NOMO-1 (cell line): ENCODE results near the gene KIF25.

ENCODE experiments used
- DNase-seq, 2 experiments: peaks; one replicate each; lab custom pipeline; 2025; ENCODE audit not compliant: unreplicated experiment in 2 of 2; lab: John Stamatoyannopoulos, UW

KIF25 gene

GRCh38 chr6:168047841-168048723 is 50.6 kb downstream of the KIF25 start:
- no peak for DNase-seq

- no peak for DNase-seq
These were observed 51.2 kb downstream of the KIF25 start for GRCh38 chr6:168048724-168049025.

DNA sequence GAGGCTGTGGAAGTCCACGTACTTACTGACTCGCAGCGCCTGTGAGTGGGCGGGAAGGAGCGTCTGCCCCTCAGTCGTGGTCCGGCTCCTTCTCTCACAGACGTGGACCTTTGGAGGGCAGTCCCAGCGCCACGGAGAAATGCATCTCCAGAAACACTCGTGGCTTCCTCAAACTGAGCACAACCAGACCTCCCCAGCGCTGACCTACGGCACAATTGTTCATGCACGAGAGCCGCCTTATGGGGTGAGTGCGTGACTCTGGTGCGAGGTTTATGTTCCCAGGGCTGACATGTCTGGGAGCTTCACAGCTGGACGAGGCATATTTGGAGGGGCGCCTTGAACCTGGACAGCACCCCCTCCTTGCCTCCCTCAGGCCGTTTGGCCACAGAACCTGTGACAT is 51.8 kb downstream of the KIF25 start:
- no peak for DNase-seq

DNA sequence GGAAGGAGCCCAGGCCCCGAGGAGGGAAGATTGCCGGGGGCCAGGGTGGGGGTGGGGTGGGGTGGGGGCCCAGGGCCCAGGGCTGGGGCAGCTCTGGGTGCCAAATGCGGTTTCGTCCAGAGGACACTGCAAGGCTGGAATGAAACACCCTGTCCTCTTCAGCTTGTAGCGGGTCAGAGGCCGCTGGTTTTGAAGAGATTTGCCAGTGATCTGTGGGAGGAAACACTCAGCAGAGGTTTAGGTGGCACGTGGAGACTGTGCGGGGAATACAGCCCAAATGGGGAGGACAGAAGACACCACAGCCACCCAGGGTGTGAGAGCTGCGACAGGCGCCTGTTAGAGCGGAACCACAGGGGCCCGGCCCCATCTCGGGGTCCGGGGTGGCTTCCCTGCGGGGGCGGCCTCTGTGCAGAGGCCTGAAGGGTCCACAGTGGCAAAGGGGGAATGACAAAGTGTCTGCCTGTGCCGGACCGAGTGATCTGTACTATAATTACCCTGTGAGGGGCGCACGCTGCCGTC is 52.3 kb downstream of the KIF25 start:
- no peak for DNase-seq

DNA sequence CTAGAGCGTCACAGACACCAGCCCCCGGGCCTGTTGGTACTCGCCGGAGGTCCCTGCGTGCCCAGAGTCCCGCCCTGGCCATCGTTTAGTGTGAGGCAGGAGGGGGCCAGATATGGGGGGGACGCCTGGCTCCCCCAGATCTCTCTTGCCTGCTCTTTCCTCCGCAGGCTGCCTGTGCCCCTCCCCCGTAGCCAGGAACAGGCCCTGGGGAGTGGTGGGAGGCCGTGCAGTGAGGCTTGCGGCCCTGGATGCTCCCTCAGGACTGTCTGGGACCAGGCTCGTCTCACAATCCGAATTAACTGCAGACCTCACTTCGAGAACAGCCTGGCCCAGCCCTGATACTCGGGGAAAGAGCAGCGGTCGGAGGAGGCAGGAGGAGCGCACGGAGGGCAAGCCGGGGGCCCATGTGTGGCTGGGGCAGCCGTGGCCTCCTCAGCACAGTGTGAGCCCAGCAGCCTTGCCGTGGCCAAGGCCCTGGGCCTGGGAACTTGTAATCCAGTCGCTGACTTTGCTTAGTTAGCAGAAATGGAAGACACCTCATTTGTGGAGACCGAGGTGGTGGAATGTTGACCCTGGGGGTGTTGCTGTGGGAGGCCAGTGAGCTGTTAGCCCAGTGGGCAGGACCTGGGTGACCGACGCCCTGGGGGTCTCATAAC is 52.9 kb downstream of the KIF25 start:
- no peak for DNase-seq

DNA sequence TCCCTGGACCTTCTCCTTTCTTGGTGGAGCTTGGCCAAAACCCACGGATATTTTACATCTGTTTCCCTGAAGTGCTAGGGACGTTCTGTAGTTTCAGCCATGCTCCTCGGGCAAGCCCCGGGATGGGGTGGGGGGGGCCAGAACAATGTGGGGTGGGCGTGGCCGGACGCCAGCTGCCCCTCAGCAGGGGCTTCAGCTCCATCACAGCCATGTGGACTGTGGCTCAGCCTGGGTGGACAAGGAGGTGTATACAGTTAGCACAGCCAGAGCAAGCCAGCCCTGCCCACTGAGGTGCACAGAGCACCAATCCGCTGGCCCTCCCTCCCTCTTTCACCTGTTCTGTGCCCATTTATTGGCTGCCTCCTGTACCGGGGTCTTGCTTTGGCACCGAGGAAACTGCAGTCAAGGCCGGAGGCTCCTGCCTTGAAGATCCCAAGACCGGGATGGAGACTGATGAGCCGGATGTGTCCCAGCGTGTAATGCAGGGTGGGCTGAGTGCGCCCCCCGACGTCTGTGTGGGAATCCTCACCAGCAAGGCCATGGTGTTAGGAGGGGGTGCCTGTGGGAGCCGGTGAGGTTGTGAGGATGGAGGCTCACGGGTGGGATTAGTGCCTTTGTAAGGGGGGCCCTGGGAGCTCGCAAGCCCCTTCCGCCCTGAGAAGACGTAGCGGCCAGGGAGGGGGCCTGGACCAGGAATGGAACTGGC is 53.6 kb downstream of the KIF25 start:
- DNase-seq = no peak

- no peak for DNase-seq
These were observed 54.2 kb downstream of the KIF25 start for GRCh38 chr6:168051648-168052047.

DNA sequence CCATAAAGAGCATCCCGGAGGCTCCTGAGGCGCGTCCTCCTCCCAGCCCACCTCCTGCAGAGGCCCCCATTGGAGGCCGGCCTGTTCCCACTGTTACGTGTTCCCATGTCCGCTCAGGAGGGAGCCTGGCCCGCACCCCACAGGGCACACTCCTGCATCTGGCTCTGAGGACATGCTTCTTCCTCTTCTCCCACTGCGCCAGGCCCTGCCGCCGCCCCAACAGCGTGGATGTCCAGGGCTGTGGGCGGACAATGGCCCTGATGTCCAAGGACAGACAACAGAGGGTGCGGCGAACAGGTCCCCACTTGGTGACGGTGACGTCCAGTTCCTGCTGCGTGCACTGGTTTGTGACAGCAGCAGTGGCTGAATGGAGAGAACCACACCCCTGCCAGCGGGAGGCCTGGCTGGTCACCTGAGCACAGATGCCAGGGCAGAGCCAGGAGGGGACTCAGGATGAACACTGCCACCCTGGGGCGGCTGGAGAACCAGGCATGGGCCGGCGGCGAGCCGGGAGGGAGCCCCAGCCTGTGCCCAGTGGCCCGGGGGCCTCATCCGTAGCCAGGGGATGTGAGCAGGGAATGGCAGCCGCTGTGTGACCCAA is 54.9 kb downstream of the KIF25 start:
- no peak for DNase-seq

DNA sequence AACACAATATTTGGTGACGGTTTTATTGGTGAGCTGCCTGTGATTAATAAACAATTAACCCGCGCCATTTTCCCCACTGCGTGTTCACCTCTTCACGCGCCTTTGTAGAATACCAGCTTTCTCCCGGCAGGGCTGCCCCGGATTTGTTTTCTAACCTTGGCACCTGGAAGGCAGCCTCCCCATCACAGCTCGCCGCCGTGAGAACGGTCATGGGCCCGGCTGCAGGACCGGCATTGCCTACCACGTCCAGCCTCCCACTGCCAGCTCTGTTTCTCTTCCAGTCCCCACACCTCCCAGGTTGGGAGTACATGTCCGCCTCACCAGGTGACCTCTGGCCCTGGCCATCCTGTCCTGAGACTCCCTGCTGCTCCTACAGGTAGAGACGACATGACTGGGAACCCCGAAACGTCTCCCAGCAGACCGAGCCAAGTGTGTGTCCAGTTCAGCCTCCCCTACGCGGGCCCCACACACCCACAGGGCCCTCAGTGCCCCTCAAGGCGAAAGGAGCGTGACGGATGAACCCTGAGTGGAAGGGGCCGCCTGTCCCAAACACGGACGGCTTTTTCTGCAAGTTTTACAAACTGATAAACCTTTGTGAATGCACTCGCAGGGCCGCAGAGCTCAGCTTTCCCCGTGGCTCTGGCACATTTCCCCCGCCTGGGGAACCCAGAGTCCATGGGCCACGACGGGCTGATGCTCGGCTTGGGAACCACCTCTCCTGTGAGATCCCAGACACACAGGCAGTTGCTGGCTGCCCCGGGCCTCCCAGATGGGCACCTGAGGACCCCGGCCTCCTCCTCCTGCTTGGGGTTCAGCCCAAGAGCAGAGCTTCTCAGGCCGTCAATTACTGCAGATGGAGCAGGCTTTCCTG is 55.9 kb downstream of the KIF25 start:
- DNase-seq = no peak

- DNase-seq = no peak
These were observed 56.5 kb downstream of the KIF25 start for GRCh38 chr6:168053957-168054471.

DNA sequence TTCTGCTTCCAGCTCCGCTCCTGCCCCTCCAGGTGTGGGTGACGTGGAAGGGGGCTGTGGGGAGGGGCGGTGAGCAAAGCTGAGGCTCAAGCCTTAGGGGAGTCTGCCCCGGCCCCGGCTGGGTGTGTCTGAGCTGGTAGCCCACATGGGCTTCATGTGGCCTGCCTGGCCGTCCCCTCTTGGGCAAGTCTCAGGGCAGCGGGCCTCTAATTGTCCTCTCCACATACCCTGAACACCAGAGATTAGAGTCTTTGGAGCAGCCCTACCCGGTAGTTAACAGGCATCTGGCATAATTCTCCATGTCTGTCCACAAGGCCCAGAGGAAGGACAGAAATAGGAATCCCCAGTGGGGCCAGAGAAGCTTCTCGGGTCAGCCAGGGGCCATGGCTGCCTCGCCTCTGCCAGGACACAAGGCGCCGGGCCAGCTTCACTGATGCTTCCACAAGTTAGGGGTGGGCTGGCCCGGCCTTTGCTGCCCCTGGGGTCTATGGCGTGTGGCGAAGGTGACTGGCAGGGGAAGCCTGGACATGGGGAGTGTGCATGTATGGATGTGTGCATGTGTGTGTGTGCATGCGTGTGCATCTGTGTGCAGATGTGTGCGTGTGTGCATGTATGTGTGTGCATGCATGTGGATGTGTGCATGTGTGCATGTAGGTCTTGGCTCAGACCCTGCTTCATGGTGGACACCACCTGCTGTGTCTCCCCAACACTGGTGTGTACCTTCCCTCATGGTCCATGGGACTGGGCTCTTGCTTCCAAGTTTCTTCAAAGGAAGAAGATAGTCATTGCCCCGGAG is 57.5 kb downstream of the KIF25 start:
- no peak for DNase-seq

GRCh38 chr6:168055696-168056489 is 58.4 kb downstream of the KIF25 start:
- DNase-seq = no peak

DNA sequence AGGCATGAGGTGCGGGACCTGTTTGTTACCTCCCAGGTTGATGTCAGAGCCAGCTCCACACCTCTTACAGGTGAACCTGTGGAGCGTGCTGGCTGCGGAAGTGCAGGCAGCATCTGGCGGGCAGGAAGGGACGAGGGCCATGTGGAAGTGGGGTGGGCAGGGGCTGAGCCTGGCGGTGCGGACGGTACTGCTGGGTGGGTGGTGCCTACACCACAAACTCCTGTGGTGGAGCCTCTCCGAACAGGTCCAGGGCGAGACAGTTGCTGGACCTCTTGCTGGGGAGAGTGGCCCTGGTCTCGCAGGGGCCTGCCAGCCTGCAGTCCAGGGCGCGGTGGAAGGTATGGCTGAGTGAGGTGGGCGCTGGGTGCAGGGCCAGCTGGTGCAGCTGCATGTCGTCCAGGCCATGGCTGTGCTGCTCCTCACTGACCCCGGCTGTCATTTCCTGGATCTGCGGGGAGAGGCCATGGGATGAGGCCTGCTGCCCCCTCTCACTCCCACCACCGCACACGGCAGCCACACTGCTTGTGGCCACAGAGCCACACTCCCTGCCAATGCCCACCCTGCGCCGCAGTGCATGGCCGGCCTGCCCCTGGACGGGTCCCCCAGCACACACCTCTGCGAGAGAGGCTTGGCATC is 59.5 kb downstream of the KIF25 start:
- no peak for DNase-seq

DNA sequence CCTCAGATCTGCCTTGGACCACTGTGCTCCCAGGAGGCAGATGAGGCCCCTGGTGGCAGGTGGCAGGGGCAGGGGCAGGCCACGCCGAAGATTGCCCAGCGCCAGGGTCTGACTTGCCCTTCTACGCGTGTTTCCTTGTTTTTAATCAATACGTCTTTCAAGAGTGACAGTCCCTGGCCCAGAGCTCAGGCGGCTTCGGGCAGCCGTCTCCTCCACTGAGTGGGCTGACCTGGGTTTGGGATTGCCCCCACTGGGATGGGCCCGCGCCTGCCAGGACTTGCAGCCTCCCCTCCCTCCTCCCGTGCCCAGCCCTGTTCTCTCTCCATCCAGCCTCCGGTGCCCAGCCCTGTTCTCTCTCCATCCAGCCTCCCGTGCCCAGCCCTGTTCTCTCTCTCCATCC is 60.4 kb downstream of the KIF25 start:
- DNase-seq = no peak

GRCh38 chr6:168058691-168059551 is 61.5 kb downstream of the KIF25 start:
- DNase-seq = no peak

- DNase-seq = no peak
These were observed 63.1 kb downstream of the KIF25 start for GRCh38 chr6:168060521-168060931.
